Measurements from ENCODE around the gene FLOT1. TPM values are rescaled to one million over a fixed set of nuclear protein-coding genes. Genes with fewer than 3 reads are reported as not detected.

FLOT1 gene
- total and polyA plus RNA-seq, 2 donors (not counting 1 experiment from before 2014, with no cell fraction given): 71.2 to 79.4 TPM

DNA sequence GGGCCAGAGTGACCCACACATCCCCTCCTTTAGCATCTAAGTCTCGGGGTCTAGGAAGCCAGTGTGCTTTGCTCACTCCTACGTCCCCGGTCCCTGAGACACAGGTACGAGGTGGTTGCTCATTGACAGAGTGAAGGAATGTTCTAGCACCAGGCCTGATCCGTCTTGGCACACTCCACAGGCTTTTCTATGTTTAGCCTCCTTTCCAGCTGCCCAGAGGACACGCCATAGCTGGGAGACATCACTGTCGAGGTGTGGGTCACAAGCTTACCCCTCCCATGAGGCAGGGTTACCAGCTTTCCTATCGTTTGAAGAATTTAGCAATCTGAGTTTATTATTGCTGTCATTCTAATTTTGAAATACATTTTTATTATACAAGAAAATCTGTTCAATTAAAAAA is 32.2 kb upstream of the FLOT1 start:
- ChIA-PET POLR2A (no interaction called here), CTCF (no interaction called here)
- Histone ChIP-seq H3K4me2 (replicated peaks; ENCODE audit: low read depth, low read length, poor library complexity, severe bottlenecking) (no peak overlapping the region), H3K36me3 (replicated peaks in 1 of 2; ENCODE audit: control extremely low read depth in 1 of 2, control insufficient read depth in 1 of 2, extremely low read depth in 1 of 2, insufficient read depth in 2 of 2, low read length in 1 of 2) (no peaks in the 10 kb centered on the region), H3K9me3 (ENCODE audit: control extremely low read depth in 1 of 3, control insufficient read depth in 2 of 3, insufficient read depth in 1 of 3, low read length in 2 of 3) (no peaks in the 10 kb centered on the region), H2AFZ (ENCODE audit: insufficient read depth, low read depth, low read length, poor library complexity, severe bottlenecking) (no peak overlapping the region), H3K27ac (ENCODE audit: low read length in 2 of 2) (no peak overlapping the region), H3K79me2 (ENCODE audit: control insufficient read depth, insufficient read depth, low read length) (no peaks in the 10 kb centered on the region), H4K20me1 (ENCODE audit: control insufficient read depth, insufficient read depth, low read length, poor library complexity, severe bottlenecking) (no peaks in the 10 kb centered on the region), H3K4me3 (ENCODE audit: control extremely low read depth in 1 of 5, extremely low read depth in 1 of 5, insufficient read depth in 1 of 5, low read depth in 2 of 5, low read length in 4 of 5) (no peak overlapping the region), H3K27me3 (replicated peaks in 1 of 4; ENCODE audit: control extremely low read depth in 1 of 4, control insufficient read depth in 3 of 4, insufficient read depth in 4 of 4, low read length in 3 of 4) (no peaks in the 10 kb centered on the region), H3K4me1 (ENCODE audit: control insufficient read depth in 2 of 2, insufficient read depth in 2 of 2, low read length in 2 of 2) (no peaks in the 10 kb centered on the region), H3K9ac (ENCODE audit: low read length) (no peak overlapping the region)
- Mint-ChIP-seq H3K27me3 (peaks cover 18% of the 10 kb centered on the region), H3K27ac (no peak overlapping the region), H3K4me1 (peaks cover 4% of the 10 kb centered on the region), H3K4me3 (no peak overlapping the region), H3K9me3 (ENCODE audit: insufficient read depth) (no peaks in the 10 kb centered on the region)
- intact Hi-C loops (cut with micrococcal nuclease): no loop called here
- WGBS (ENCODE audit: insufficient coverage): 95% methylated on average over 5 of the region's 8 CpGs
- TF ChIP-seq, protein P1, sequence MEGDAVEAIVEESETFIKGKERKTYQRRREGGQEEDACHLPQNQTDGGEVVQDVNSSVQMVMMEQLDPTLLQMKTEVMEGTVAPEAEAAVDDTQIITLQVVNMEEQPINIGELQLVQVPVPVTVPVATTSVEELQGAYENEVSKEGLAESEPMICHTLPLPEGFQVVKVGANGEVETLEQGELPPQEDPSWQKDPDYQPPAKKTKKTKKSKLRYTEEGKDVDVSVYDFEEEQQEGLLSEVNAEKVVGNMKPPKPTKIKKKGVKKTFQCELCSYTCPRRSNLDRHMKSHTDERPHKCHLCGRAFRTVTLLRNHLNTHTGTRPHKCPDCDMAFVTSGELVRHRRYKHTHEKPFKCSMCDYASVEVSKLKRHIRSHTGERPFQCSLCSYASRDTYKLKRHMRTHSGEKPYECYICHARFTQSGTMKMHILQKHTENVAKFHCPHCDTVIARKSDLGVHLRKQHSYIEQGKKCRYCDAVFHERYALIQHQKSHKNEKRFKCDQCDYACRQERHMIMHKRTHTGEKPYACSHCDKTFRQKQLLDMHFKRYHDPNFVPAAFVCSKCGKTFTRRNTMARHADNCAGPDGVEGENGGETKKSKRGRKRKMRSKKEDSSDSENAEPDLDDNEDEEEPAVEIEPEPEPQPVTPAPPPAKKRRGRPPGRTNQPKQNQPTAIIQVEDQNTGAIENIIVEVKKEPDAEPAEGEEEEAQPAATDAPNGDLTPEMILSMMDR (IDR thresholded peaks at IDR 0.05): no peak
- no peak for TF ChIP-seq EZH2 (IDR thresholded peaks at IDR 0.05; ENCODE audit: borderline replicate concordance, insufficient read depth, low read depth, low read length, poor library complexity, severe bottlenecking)
- no peak for DNase-seq
- ATAC-seq (ENCODE audit: low read depth): no peak

DNA sequence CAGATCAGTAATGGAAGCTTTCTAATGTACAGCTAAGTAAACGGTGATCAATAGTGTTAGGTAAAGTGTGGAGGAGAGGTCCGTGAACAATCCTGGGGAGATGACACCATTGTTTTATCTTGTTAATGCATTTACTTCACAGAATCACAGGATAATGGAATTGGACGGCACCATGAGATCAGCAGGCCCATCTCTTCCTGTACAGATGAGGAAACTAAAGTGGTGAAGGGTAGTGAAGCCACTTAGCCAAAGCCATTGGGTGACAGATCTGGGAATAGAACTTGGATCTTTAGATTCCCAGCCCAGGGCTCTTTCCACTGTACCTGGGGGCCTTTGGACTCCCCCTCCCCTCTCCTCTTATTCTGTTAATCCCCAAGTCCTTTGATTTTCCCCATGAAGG is 28.1 kb upstream of the FLOT1 start:
- no peaks in the 10 kb centered on the region for H3K79me2 ChIP-seq (ENCODE audit: control insufficient read depth, insufficient read depth, low read length)
- ChIA-PET POLR2A (no interaction called here), CTCF (no interaction called here)
- H3K27ac ChIP-seq (ENCODE audit: low read length in 2 of 2): no peak overlapping the region
- DNase-seq (no peak), ATAC-seq (ENCODE audit: low read depth) (no peak)
- no peaks in the 10 kb centered on the region for H4K20me1 ChIP-seq (ENCODE audit: control insufficient read depth, insufficient read depth, low read length, poor library complexity, severe bottlenecking)
- Mint-ChIP-seq H3K27me3 (peaks cover 11% of the 10 kb centered on the region), H3K9me3 (ENCODE audit: insufficient read depth) (no peaks in the 10 kb centered on the region), H3K27ac (no peak overlapping the region), H3K4me3 (no peak overlapping the region), H3K4me1 (peaks cover 15% of the 10 kb centered on the region)
- no peak overlapping the region for H3K4me3 ChIP-seq (ENCODE audit: control extremely low read depth in 1 of 5, extremely low read depth in 1 of 5, insufficient read depth in 1 of 5, low read depth in 2 of 5, low read length in 4 of 5)
- no peaks in the 10 kb centered on the region for H3K27me3 ChIP-seq (replicated peaks in 1 of 4; ENCODE audit: control extremely low read depth in 1 of 4, control insufficient read depth in 3 of 4, insufficient read depth in 4 of 4, low read length in 3 of 4)
- no peak overlapping the region for H2AFZ ChIP-seq (ENCODE audit: insufficient read depth, low read depth, low read length, poor library complexity, severe bottlenecking)
- no peaks in the 10 kb centered on the region for H3K36me3 ChIP-seq (replicated peaks in 1 of 2; ENCODE audit: control extremely low read depth in 1 of 2, control insufficient read depth in 1 of 2, extremely low read depth in 1 of 2, insufficient read depth in 2 of 2, low read length in 1 of 2)
- peaks cover 4 to 9% of the 10 kb centered on the region in 2 donors for H3K4me1 ChIP-seq (ENCODE audit: control insufficient read depth in 2 of 2, insufficient read depth in 2 of 2, low read length in 2 of 2)
- H3K9ac ChIP-seq (ENCODE audit: low read length): no peak overlapping the region
- H3K9me3 ChIP-seq (ENCODE audit: control extremely low read depth in 1 of 3, control insufficient read depth in 2 of 3, insufficient read depth in 1 of 3, low read length in 2 of 3): no peaks in the 10 kb centered on the region
- H3K4me2 ChIP-seq (replicated peaks; ENCODE audit: low read depth, low read length, poor library complexity, severe bottlenecking): no peak overlapping the region
- WGBS (ENCODE audit: insufficient coverage): no CpG with 5 or more reads among the region's 3 CpGs
- intact Hi-C loops (cut with micrococcal nuclease): no loop called here
- TF ChIP-seq, protein P1 (IDR thresholded peaks at IDR 0.05): no peak
- TF ChIP-seq EZH2 (IDR thresholded peaks at IDR 0.05; ENCODE audit: borderline replicate concordance, insufficient read depth, low read depth, low read length, poor library complexity, severe bottlenecking): no peak

Data from B cell (primary cell).